Measurements from ENCODE around the gene SEPHS1.
"Not testable (repeated sequence)": the region's sequence is repeated elsewhere in the genome, so short reads cannot be mapped to it uniquely, and the experiment has no call there.

The SEPHS1 gene

GRCh38 chr10:13348216-13349017 is at the start of gene SEPHS1:
TSS of gene SEPHS1 (minus strand) at chr10:13348293. CDS start at chr10:13344950, 3,343 bp downstream.
- peak in 54 of 58 donors; percentile 5 to 83 (median 62) for DNase-seq

- DNase-seq, result no peak
Observed at GRCh38 chr10:13397052-13397451, 49.0 kb upstream of the SEPHS1 start.

- no peak for DNase-seq
Observed at GRCh38 chr10:13396369-13396768, 48.3 kb upstream of the SEPHS1 start.

- no peak for DNase-seq
Observed at GRCh38 chr10:13395540-13395939, 47.4 kb upstream of the SEPHS1 start.

- DNase-seq, result no peak
Observed at GRCh38 chr10:13393640-13394039, 45.5 kb upstream of the SEPHS1 start.

- no peak for DNase-seq
Observed at GRCh38 chr10:13392701-13393100, 44.6 kb upstream of the SEPHS1 start.

- DNase-seq, result peak in 8 of 58 donors; percentile 0 to 12 (median 2)
Observed at GRCh38 chr10:13390604-13391522, 42.8 kb upstream of the SEPHS1 start.

- DNase-seq, result no peak
Observed at GRCh38 chr10:13388478-13389230, 40.6 kb upstream of the SEPHS1 start.

GRCh38 chr10:13386021-13386420 is 37.9 kb upstream of the SEPHS1 start:
- DNase-seq, result no peak

GRCh38 chr10:13383399-13383761 is 35.3 kb upstream of the SEPHS1 start:
- no peak for DNase-seq

GRCh38 chr10:13382703-13383398 is 34.8 kb upstream of the SEPHS1 start:
- no peak for DNase-seq

- DNase-seq, result not testable (repeated sequence)
Observed at GRCh38 chr10:13379061-13379460, 31.0 kb upstream of the SEPHS1 start.

GRCh38 chr10:13376746-13377145 is 28.7 kb upstream of the SEPHS1 start:
- no peak for DNase-seq

- no peak for DNase-seq
Observed at GRCh38 chr10:13376297-13376696, 28.2 kb upstream of the SEPHS1 start.

- DNase-seq, result no peak
Observed at GRCh38 chr10:13375791-13376190, 27.7 kb upstream of the SEPHS1 start.

GRCh38 chr10:13373644-13374043 is 25.6 kb upstream of the SEPHS1 start:
- no peak for DNase-seq

- no peak for DNase-seq
Observed at GRCh38 chr10:13372524-13372923, 24.4 kb upstream of the SEPHS1 start.

GRCh38 chr10:13371897-13372470 is 23.9 kb upstream of the SEPHS1 start:
- peak in 51 of 58 donors; percentile 7 to 76 (median 37) for DNase-seq

- no peak for DNase-seq
Observed at GRCh38 chr10:13366891-13367290, 18.8 kb upstream of the SEPHS1 start.

GRCh38 chr10:13365831-13366230 is 17.7 kb upstream of the SEPHS1 start:
- no peak for DNase-seq
